NCI-H2196 treated with DMSO at 0.1 percent for 48 hours (cell line): Measurements from ENCODE around the gene SPSB1.

Source experiments
- DNase-seq: peaks from one replicate; lab custom pipeline; 2025; ENCODE audit not compliant: unreplicated experiment; lab: John Stamatoyannopoulos, UW

Gene SPSB1

DNA sequence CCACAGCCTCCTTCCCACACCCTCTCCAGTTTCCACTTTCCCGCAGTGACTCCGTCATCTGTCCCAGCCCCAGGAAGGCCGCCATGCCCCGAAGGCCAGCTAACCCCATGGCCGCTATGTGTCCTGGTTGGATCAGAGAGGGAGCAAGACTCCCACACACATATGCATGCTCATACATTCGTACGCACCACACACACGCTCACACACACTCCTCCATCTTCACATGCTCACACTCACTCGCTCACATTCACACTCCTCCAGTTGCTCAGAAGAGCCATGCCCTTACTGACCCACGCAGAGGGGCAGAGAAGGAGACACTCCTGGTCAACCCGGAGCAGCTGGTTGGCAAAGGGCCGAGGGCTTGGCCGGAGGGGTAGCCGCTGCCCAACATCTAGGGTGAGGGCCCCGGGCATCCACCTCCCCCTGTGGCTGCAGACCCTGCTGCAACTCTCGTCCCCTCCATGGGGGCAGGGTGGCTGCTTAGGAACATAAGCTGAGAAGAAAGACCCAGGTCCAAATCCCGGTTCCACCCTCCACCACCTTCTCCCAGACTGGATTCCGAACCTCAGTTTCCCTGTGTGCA, 124.3 kb downstream of the SPSB1 start:
- no peak for DNase-seq

GRCh38 chr1:9417695-9418094, 125.0 kb downstream of the SPSB1 start:
- DNase-seq = no peak

DNA sequence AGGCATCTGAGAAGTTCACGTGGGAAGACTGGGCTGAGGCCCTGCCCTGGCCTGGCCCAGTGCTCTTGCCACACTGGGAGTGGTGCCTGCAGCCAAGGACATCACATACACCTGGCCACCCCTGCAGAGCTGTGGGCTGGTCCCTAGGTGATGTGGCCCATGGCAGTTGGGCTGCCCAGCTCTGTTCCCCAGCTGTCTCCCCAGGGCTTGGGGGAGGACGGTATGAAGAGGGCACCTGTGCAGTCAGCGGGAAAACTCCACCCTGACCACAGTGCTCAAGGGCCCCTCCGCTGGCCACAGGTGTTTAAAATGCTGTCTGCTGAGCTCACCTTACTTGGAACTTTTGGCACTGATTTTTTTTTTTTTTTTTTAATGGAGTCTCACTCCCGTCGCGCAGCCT, 126.2 kb downstream of the SPSB1 start:
- peak; percentile 13 for DNase-seq
